GM23338 (cell line): Measurements from ENCODE around the gene GRIK5. TPM values are rescaled to one million over a fixed set of nuclear protein-coding genes. Genes with fewer than 3 reads are reported as not detected.
"Not testable (repeated sequence)": the region's sequence is repeated elsewhere in the genome, so short reads cannot be mapped to it uniquely, and the experiment has no call there.

Source experiments
- ATAC-seq: fragments of 200-7000 bp; cut with Tn5 transposase; 3 replicates; pipeline ENCODE4 v1.9.1; 2020
- DNase-seq: peaks from one replicate; pipeline ENCODE4 v3.0.0-alpha.2; 2015; ENCODE audit warnings: low spot score
- H2AFZ ChIP-seq: fragments of 200-600 bp; sonication (generic); 2 replicates; pipeline ENCODE4 v1.8.0; 2016; ENCODE audit warnings: antibody characterized with exemption, mild to moderate bottlenecking, moderate library complexity
- H3F3A ChIP-seq: fragments of 200-600 bp; sonication (generic); replicated peaks from 2 replicates; pipeline ENCODE4 v1.8.0; 2017; ENCODE audit warnings: antibody characterized with exemption, mixed run types, low read depth
- H3K27ac ChIP-seq: fragments of 200-600 bp; sonication (generic); 2 replicates; pipeline ENCODE4 v1.6.1; 2016; ENCODE audit warnings: low read depth
- H3K27me3 ChIP-seq: fragments of 200-600 bp; sonication (generic); 2 replicates; pipeline ENCODE4 v1.8.0; 2016; ENCODE audit warnings: mild to moderate bottlenecking, mixed run types, moderate library complexity; ENCODE audit not compliant: insufficient read depth
- H3K36me3 ChIP-seq: fragments of 200-600 bp; sonication (generic); 2 replicates; pipeline ENCODE4 v1.8.0; 2016; ENCODE audit warnings: mild to moderate bottlenecking; ENCODE audit not compliant: insufficient read depth
- H3K4me1 ChIP-seq: fragments of 200-600 bp; sonication (generic); 2 replicates; pipeline ENCODE4 v1.8.0; 2016; ENCODE audit warnings: mild to moderate bottlenecking, moderate library complexity; ENCODE audit not compliant: insufficient read depth
- H3K4me2 ChIP-seq: fragments of 200-600 bp; sonication (generic); 2 replicates; pipeline ENCODE4 v1.7.1; 2017; ENCODE audit warnings: mixed run types
- H3K4me3 ChIP-seq: fragments of 200-600 bp; sonication (generic); 2 replicates; pipeline ENCODE4 v1.6.1; 2016; ENCODE audit warnings: mixed run types
- H3K79me2 ChIP-seq: fragments of 200-600 bp; sonication (generic); replicated peaks from 2 replicates; pipeline ENCODE4 v1.8.0; 2017; ENCODE audit warnings: mild to moderate bottlenecking; ENCODE audit not compliant: insufficient read depth
- H3K9me2 ChIP-seq: fragments of 200-600 bp; sonication (generic); 2 replicates; pipeline ENCODE4 v1.8.0; 2017; ENCODE audit not compliant: insufficient read depth
- H4K20me1 ChIP-seq: fragments of 200-600 bp; sonication (generic); replicated peaks from 2 replicates; pipeline ENCODE4 v1.8.0; 2017; ENCODE audit warnings: mild to moderate bottlenecking; ENCODE audit not compliant: insufficient read depth
- H3K27ac Mint-ChIP-seq: 2 replicates; pipeline ENCODE4 v1.8.0; 2020; ENCODE audit warnings: inconsistent platforms, mild to moderate bottlenecking, moderate library complexity, mixed read lengths
- H3K27me3 Mint-ChIP-seq: 3 replicates; pipeline ENCODE4 v1.8.0; 2022; ENCODE audit warnings: low read depth, mild to moderate bottlenecking, moderate library complexity, mixed read lengths, inconsistent platforms; ENCODE audit not compliant: insufficient read depth, poor library complexity
- H3K36me3 Mint-ChIP-seq: 3 replicates; pipeline ENCODE4 v1.8.0; 2021; ENCODE audit warnings: low read depth, mild to moderate bottlenecking, inconsistent platforms, moderate library complexity, mixed read lengths
- H3K4me1 Mint-ChIP-seq: 3 replicates; pipeline ENCODE4 v1.8.0; 2020; ENCODE audit warnings: mild to moderate bottlenecking, inconsistent platforms, mixed read lengths
- H3K4me3 Mint-ChIP-seq: 3 replicates; pipeline ENCODE4 v1.8.0; 2021; ENCODE audit warnings: moderate library complexity, mild to moderate bottlenecking, inconsistent platforms, mixed read lengths
- H3K9me3 Mint-ChIP-seq: 3 replicates; pipeline ENCODE4 v1.8.0; 2020; ENCODE audit warnings: moderate library complexity, mild to moderate bottlenecking, inconsistent platforms, mixed read lengths
- CTCF ChIP-seq, 2 experiments: fragments of 200-600 bp in 1 of 2; sonication (generic) in 1 of 2; conservative IDR thresholded peaks; 2 replicates each; pipeline versions ENCODE4 v1.5.1 to v1.6.1; 2016 to 2017; ENCODE audit warnings: antibody characterized with exemption in 2 of 2, low read depth in 2 of 2, mild to moderate bottlenecking in 2 of 2, moderate library complexity in 1 of 2
- ETS1 ChIP-seq: IDR thresholded peaks from 2 replicates; pipeline ENCODE4 v1.6.1; 2016; ENCODE audit warnings: antibody characterized with exemption
- STAT1 ChIP-seq: IDR thresholded peaks from one replicate; pipeline ENCODE4 v1.6.1; 2016; ENCODE audit warnings: antibody characterized with exemption; ENCODE audit not compliant: unreplicated experiment
- ZNF331 ChIP-seq: fragments of 250-450 bp; sonication (Bioruptor Pico); IDR thresholded peaks from 2 replicates; pipeline ENCODE4 v1.5.0; 2020; ENCODE audit warnings: low read depth, mild to moderate bottlenecking, moderate library complexity
- polyA plus RNA-seq: library from polyadenylated mRNA; unstranded; fragments of >200 nt; fragmentation: Nextera tagmentation; extraction: Ambion mirVana; gene quantifications from 2 replicates; pipeline ENCODE4 v1.2.1, GENCODE V29; 2016
- total RNA-seq: library from RNA; depleted of rRNA; stranded (reverse); fragments of >200 nt; shearing (Covaris generic); gene quantifications from 2 replicates; pipeline ENCODE4 v1.2.3, GENCODE V29; 2014

GRIK5 gene
- total and polyA plus RNA-seq, 2 experiments from 2014 or later = 5.1 to 42.5 TPM

GRCh38 chr19:41991925-41992569 is 78.0 kb downstream of the GRIK5 start:
- not testable (repeated sequence) for H2AFZ ChIP-seq, ATAC-seq, H3K9me2 ChIP-seq, H3K4me3 ChIP-seq, H3K27ac ChIP-seq, DNase-seq, H3K4me3 Mint-ChIP-seq, H3K4me2 ChIP-seq, H3K36me3 Mint-ChIP-seq, H3K27ac Mint-ChIP-seq, H3K79me2 ChIP-seq, H3K36me3 ChIP-seq, H3K9me3 Mint-ChIP-seq, H3K4me1 ChIP-seq
- peaks cover 31% of the 10 kb centered on the region for H3K27me3 ChIP-seq
- peaks cover 18% of the 10 kb centered on the region for H3K4me1 Mint-ChIP-seq
- peaks cover 10% of the 10 kb centered on the region for H4K20me1 ChIP-seq
- 0 out of 2 replicates have a peak, but pooled peaks cover 12% of the 10 kb centered on the region for H3F3A ChIP-seq
- H3K27me3 Mint-ChIP-seq = peaks cover 35% of the 10 kb centered on the region

GRCh38 chr19:41991025-41991424 is 79.0 kb downstream of the GRIK5 start:
- H3K27ac ChIP-seq = no peak overlapping the region
- H3K27ac Mint-ChIP-seq = no peak overlapping the region
- no peak overlapping the region for H2AFZ ChIP-seq
- ATAC-seq = no peak
- H3K4me1 ChIP-seq = peaks cover 9% of the 10 kb centered on the region; the same call in 1 of the 2 replicates
- 0 out of 2 replicates have a peak, but pooled peaks cover 7% of the 10 kb centered on the region for H3F3A ChIP-seq
- H3K36me3 ChIP-seq = 0 out of 2 replicates have a peak, but pooled peaks cover 3% of the 10 kb centered on the region
- no peak for DNase-seq
- H3K4me3 ChIP-seq = no peak overlapping the region
- peaks cover 9% of the 10 kb centered on the region for H3K4me1 Mint-ChIP-seq
- H3K4me2 ChIP-seq = no peak overlapping the region
- H4K20me1 ChIP-seq = peaks cover 3% of the 10 kb centered on the region
- no peaks in the 10 kb centered on the region for H3K9me3 Mint-ChIP-seq
- H3K27me3 ChIP-seq = peaks cover 21% of the 10 kb centered on the region
- no peak overlapping the region for H3K4me3 Mint-ChIP-seq
- H3K27me3 Mint-ChIP-seq = peaks cover 25% of the 10 kb centered on the region
- H3K36me3 Mint-ChIP-seq = peaks cover 15% of the 10 kb centered on the region; the same call in 2 of the 3 replicates
- H3K9me2 ChIP-seq = no peaks in the 10 kb centered on the region
- TF ChIP-seq ETS1 = no peak
- TF ChIP-seq STAT1 = no peak
- no peak for TF ChIP-seq CTCF (conservative IDR thresholded peaks at IDR 0.05; ENCODE audit: low read depth in 2 of 2)
- no peaks in the 10 kb centered on the region for H3K79me2 ChIP-seq

GRCh38 chr19:41990615-41991014 is 79.4 kb downstream of the GRIK5 start:
- TF ChIP-seq ZNF331 (no peak), ETS1 (no peak)
- Histone ChIP-seq H4K20me1 (peaks cover 3% of the 10 kb centered on the region), H3K4me1 (peaks cover 9% of the 10 kb centered on the region; the same call in 1 of the 2 replicates), H3K79me2 (no peaks in the 10 kb centered on the region), H2AFZ (no peak overlapping the region), H3K36me3 (0 out of 2 replicates have a peak, but pooled peaks cover 3% of the 10 kb centered on the region), H3F3A (0 out of 2 replicates have a peak, but pooled peaks cover 6% of the 10 kb centered on the region), H3K4me3 (no peak overlapping the region), H3K27me3 (peaks cover 17% of the 10 kb centered on the region), H3K9me2 (no peaks in the 10 kb centered on the region), H3K4me2 (no peak overlapping the region), H3K27ac (no peak overlapping the region)
- ATAC-seq (no peak), DNase-seq (no peak)
- Mint-ChIP-seq H3K4me3 (no peak overlapping the region), H3K9me3 (no peaks in the 10 kb centered on the region), H3K27ac (no peak overlapping the region), H3K27me3 (peaks cover 22% of the 10 kb centered on the region), H3K4me1 (peaks cover 9% of the 10 kb centered on the region), H3K36me3 (peaks cover 15% of the 10 kb centered on the region; the same call in 2 of the 3 replicates)
